Placental pericyte (primary cell): ENCODE measurements around the gene IQSEC2. TPM values are rescaled to one million over a fixed set of nuclear protein-coding genes. Genes with fewer than 3 reads are reported as not detected.

Experiments used
- small RNA-seq: library from RNA; depleted of rRNA; stranded (forward); fragments of <200 nt; gene quantifications from one replicate; pipeline ENCODE3, GENCODE V24; 2012; ENCODE audit warnings: low replicate concordance
- total RNA-seq: library from RNA; depleted of rRNA; stranded (reverse); fragments of >200 nt; gene quantifications from 2 replicates; pipeline ENCODE4 v1.2.3, GENCODE V29; 2012

The IQSEC2 gene
- total RNA-seq = 7.7 and 11.7 TPM in 2 replicates

GRCh38 chrX:53281321-53281822, at the start of gene IQSEC2:
TSS of gene IQSEC2 (minus strand) at chrX:53281584.

GRCh38 chrX:53224860-53225797, 56.3 kb downstream of the IQSEC2 start, which contains the start of gene KDM5C:
TSS of gene KDM5C (minus strand) at chrX:53225207. CDS start at chrX:53224889, 318 bp downstream.

Small RNAs within 50 kb of the gene (small RNA-seq; reads per million reads assigned to genes)
- gene RF00019 = not detected

Other genes starting within 250 kb of the IQSEC2 start
- 1.9 and 3.7 TPM in 2 replicates for gene GPR173, start 232.8 kb downstream of the IQSEC2 start, total RNA-seq
- 11.6 and 69.8 TPM in 2 replicates for gene TSPYL2, start 199.2 kb downstream of the IQSEC2 start, total RNA-seq
- gene KANTR, start 187.4 kb downstream of the IQSEC2 start, total RNA-seq = 5.0 and 12.3 TPM in 2 replicates
- 159 and 169 TPM in 2 replicates for gene KDM5C, start 56.4 kb downstream of the IQSEC2 start, total RNA-seq
- gene SMC1A, start 141.1 kb upstream of the IQSEC2 start, total RNA-seq = 32.0 and 38.8 TPM in 2 replicates
- gene RIBC1, start 141.3 kb upstream of the IQSEC2 start, total RNA-seq = 0.14 and 0.66 TPM in 2 replicates
- gene HSD17B10, start 152.8 kb upstream of the IQSEC2 start, total RNA-seq = 82.2 and 139 TPM in 2 replicates